OCI-LY1 (cell line): ENCODE results near the gene TBX4.

Source experiments
- H2AFZ ChIP-seq: fragments of 200-600 bp; sonication (generic), shearing (Covaris generic); 2 replicates; pipeline ENCODE4 v1.6.0; 2014; ENCODE audit warnings: antibody characterized with exemption, mild to moderate bottlenecking, low read length
- H3F3A ChIP-seq: fragments of 200-600 bp; sonication (generic), shearing (Covaris generic); 2 replicates; pipeline ENCODE4 v1.6.0; 2014; ENCODE audit warnings: mild to moderate bottlenecking, antibody characterized with exemption, low read length, moderate library complexity; ENCODE audit not compliant: insufficient read depth
- H3K27ac ChIP-seq: fragments of 200-600 bp; sonication (generic); 2 replicates; pipeline ENCODE4 v1.5.1; 2014; ENCODE audit warnings: low read length, mixed run types, mild to moderate bottlenecking, low read depth; ENCODE audit not compliant: poor library complexity, severe bottlenecking
- H3K27me3 ChIP-seq: fragments of 200-600 bp; sonication (generic); 2 replicates; pipeline ENCODE4 v1.6.0; 2014; ENCODE audit warnings: antibody characterized with exemption, mild to moderate bottlenecking, low read length, moderate library complexity; ENCODE audit not compliant: insufficient read depth
- H3K36me3 ChIP-seq: fragments of 200-600 bp; sonication (generic); 2 replicates; pipeline ENCODE4 v1.6.1; 2014; ENCODE audit warnings: mild to moderate bottlenecking, antibody characterized with exemption, low read length, moderate library complexity, mixed read lengths; ENCODE audit not compliant: insufficient read depth
- H3K4me1 ChIP-seq: fragments of 200-600 bp; sonication (generic); 2 replicates; pipeline ENCODE4 v1.5.1; 2014; ENCODE audit warnings: mild to moderate bottlenecking, low read length, moderate library complexity; ENCODE audit not compliant: insufficient read depth, severe bottlenecking
- H3K4me2 ChIP-seq: fragments of 200-600 bp; sonication (generic), shearing (Covaris generic); 2 replicates; pipeline ENCODE4 v1.6.1; 2014; ENCODE audit warnings: low read length
- H3K4me3 ChIP-seq: fragments of 200-600 bp; sonication (generic); 2 replicates; pipeline ENCODE4 v1.5.1; 2014; ENCODE audit warnings: low read length, low read depth, mild to moderate bottlenecking, mixed read lengths; ENCODE audit not compliant: poor library complexity, severe bottlenecking
- H3K79me2 ChIP-seq: fragments of 200-600 bp; shearing (Covaris generic); 2 replicates; pipeline ENCODE4 v1.6.1; 2016; ENCODE audit warnings: mixed run types, low read length, mixed read lengths; ENCODE audit not compliant: insufficient read depth
- H3K9ac ChIP-seq: fragments of 200-600 bp; sonication (generic), shearing (Covaris generic); 2 replicates; pipeline ENCODE4 v1.6.1; 2014; ENCODE audit warnings: mild to moderate bottlenecking, low read length, mixed read lengths
- H3K9me2 ChIP-seq: fragments of 200-600 bp; sonication (generic), shearing (Covaris generic); 2 replicates; pipeline ENCODE4 v1.6.1; 2014; ENCODE audit warnings: low read depth, mild to moderate bottlenecking, low read length, mixed read lengths
- H3K9me3 ChIP-seq: fragments of 200-600 bp; shearing (Covaris generic); 2 replicates; pipeline ENCODE4 v1.6.1; 2014; ENCODE audit warnings: low read length, mixed read lengths
- H4K20me1 ChIP-seq: fragments of 200-600 bp; sonication (generic), shearing (Covaris generic); 2 replicates; pipeline ENCODE4 v1.6.0; 2016; ENCODE audit warnings: mild to moderate bottlenecking, low read length; ENCODE audit not compliant: insufficient read depth
- CTCF ChIP-seq: fragments of 200-600 bp; sonication (generic), shearing (Covaris generic); IDR thresholded peaks from 2 replicates; pipeline ENCODE4 v1.5.1; 2017; ENCODE audit warnings: mild to moderate bottlenecking, antibody characterized with exemption, low read length, moderate library complexity, mixed read lengths
- EZH2 ChIP-seq: fragments of 200-600 bp; sonication (generic), shearing (Covaris generic); IDR thresholded peaks from 2 replicates; pipeline ENCODE4 v1.8.0; 2017; ENCODE audit warnings: borderline replicate concordance, mixed run types, mild to moderate bottlenecking, antibody characterized with exemption, low read length, moderate library complexity, mixed read lengths

Gene TBX4

GRCh38 chr17:61533797-61534196 lies 81.6 kb downstream of the TBX4 start:
- H3K4me1 ChIP-seq: no peaks in the 10 kb centered on the region
- H3K36me3 ChIP-seq: no peaks in the 10 kb centered on the region
- H2AFZ ChIP-seq: no peak overlapping the region
- H3K27me3 ChIP-seq: no peaks in the 10 kb centered on the region
- H3K27ac ChIP-seq: no peak overlapping the region
- no peaks in the 10 kb centered on the region; the same call in 1 of the 2 replicates for H3K9me2 ChIP-seq
- H3K79me2 ChIP-seq: no peaks in the 10 kb centered on the region
- no peak for TF ChIP-seq EZH2
- TF ChIP-seq CTCF: no peak
- no peaks in the 10 kb centered on the region for H3K9me3 ChIP-seq
- no peak overlapping the region for H3K4me2 ChIP-seq
- H3K9ac ChIP-seq: no peak overlapping the region
- no peaks in the 10 kb centered on the region for H4K20me1 ChIP-seq
- H3K4me3 ChIP-seq: no peak overlapping the region
- H3F3A ChIP-seq: no peaks in the 10 kb centered on the region

GRCh38 chr17:61534414-61534813 lies 82.2 kb downstream of the TBX4 start:
- TF ChIP-seq CTCF (no peak), EZH2 (no peak)
- H3K27me3 ChIP-seq: no peaks in the 10 kb centered on the region

More at GRCh38 chr17:61534414-61534813, 82.2 kb downstream of the TBX4 start:
- Histone ChIP-seq H3K4me1 (no peaks in the 10 kb centered on the region), H3K9me3 (no peaks in the 10 kb centered on the region), H3F3A (no peaks in the 10 kb centered on the region), H3K4me2 (no peak overlapping the region), H4K20me1 (no peaks in the 10 kb centered on the region), H3K9ac (no peak overlapping the region), H3K27ac (no peak overlapping the region), H2AFZ (no peak overlapping the region), H3K79me2 (no peaks in the 10 kb centered on the region), H3K9me2 (no peaks in the 10 kb centered on the region; the same call in 1 of the 2 replicates), H3K36me3 (no peaks in the 10 kb centered on the region), H3K4me3 (no peak overlapping the region)
